Liver (tissue), 3 donors: ENCODE data around the gene TAF15.

Source experiments
- CTCF ChIP-seq: fragments of 150-350 bp; IDR thresholded peaks from 2 replicates; pipeline ENCODE4 v1.5.1; 2017; ENCODE audit warnings: improper control_type of control experiment, low read depth, low read length; ENCODE audit not compliant: missing input control
- FOXA1 ChIP-seq: IDR thresholded peaks from 2 replicates; pipeline ENCODE4 v1.6.1; 2016; ENCODE audit warnings: antibody characterized with exemption
- JUND ChIP-seq, 2 donors: IDR thresholded peaks; 2 replicates each; pipeline ENCODE4 v1.6.1; 2016; ENCODE audit warnings: antibody characterized with exemption in 2 of 2
- RAD21 ChIP-seq, 2 donors: IDR thresholded peaks; 2 replicates each; pipeline ENCODE4 v1.6.1; 2016; ENCODE audit warnings: antibody characterized with exemption in 2 of 2, mild to moderate bottlenecking in 2 of 2
- REST ChIP-seq: IDR thresholded peaks from 2 replicates; pipeline ENCODE4 v1.6.1; 2016; ENCODE audit warnings: antibody characterized with exemption, mild to moderate bottlenecking
- SP1 ChIP-seq: IDR thresholded peaks from 2 replicates; pipeline ENCODE4 v1.6.1; 2018; ENCODE audit warnings: antibody characterized with exemption, mild to moderate bottlenecking
- TAF1 ChIP-seq: conservative IDR thresholded peaks from 2 replicates; pipeline ENCODE4 v1.6.1; 2016; ENCODE audit warnings: antibody characterized with exemption, mild to moderate bottlenecking
- ZBTB33 ChIP-seq: IDR thresholded peaks from 2 replicates; pipeline ENCODE4 v1.6.1; 2016; ENCODE audit warnings: antibody characterized with exemption
- donor health status: healthy.
- donor health status: healthy.

GRCh38 chr17:35801583-35802224, 7.6 kb upstream of the TAF15 start:
- TF ChIP-seq RAD21 (IDR thresholded peaks at IDR 0.05) (no peak), SP1 (no peak), JUND (IDR thresholded peaks at IDR 0.05) (no peak), CTCF (no peak), FOXA1 (no peak), ZBTB33 (no peak), REST (no peak), TAF1 (no peak)
